ENCODE measurements around the gene ZCCHC14.
A peak's percentile ranks its signal among the peaks of the same experiment; 100 is the strongest.
"Not testable (repeated sequence)": the region's sequence is repeated elsewhere in the genome, so short reads cannot be mapped to it uniquely, and the experiment has no call there.

Gene ZCCHC14

DNA sequence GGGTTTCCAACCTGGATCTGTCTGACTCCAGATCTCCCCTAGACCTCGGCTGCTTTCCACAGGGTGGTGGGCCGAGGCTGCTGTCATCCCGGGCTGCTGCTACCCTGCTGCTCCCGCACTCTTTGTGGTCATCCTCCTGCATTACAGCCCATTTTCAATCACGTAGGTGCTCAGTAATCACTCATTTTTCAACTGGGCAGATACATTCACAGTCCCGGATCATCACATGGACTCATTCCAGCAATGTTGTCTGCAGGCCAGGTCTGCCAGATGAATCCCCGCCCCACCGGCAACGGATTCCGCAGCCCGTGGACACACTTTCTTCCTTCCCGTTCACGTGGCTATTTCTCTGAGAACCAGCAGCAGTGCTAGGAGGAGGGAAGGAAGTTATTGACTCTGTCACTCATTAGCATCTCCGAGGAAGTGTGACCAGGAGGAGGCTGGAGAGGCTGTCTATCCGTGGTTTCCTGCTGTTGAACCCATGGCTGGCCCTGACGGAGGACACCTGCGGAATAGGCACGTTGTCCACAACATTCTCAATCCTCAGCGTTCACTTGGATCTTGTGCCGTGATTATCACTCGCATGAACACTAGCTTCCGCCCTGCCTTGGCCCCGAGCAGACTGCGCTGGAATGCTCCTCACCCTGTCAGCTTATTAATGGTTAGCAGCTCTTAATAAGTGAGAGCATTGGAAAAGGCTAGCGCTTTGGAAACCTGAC, 14.7 kb upstream of the ZCCHC14 start:
- H3K9me3 Mint-ChIP-seq: peaks cover 2% of the 10 kb centered on the region
- no peak overlapping the region for H3K27ac Mint-ChIP-seq
- peaks cover 55% of the 10 kb centered on the region for H3K27me3 Mint-ChIP-seq
- no peaks in the 10 kb centered on the region for H3K4me1 Mint-ChIP-seq
- H3K36me3 Mint-ChIP-seq: no peaks in the 10 kb centered on the region
- no peak overlapping the region for H3K4me3 Mint-ChIP-seq
- ATAC-seq: no peak

DNA sequence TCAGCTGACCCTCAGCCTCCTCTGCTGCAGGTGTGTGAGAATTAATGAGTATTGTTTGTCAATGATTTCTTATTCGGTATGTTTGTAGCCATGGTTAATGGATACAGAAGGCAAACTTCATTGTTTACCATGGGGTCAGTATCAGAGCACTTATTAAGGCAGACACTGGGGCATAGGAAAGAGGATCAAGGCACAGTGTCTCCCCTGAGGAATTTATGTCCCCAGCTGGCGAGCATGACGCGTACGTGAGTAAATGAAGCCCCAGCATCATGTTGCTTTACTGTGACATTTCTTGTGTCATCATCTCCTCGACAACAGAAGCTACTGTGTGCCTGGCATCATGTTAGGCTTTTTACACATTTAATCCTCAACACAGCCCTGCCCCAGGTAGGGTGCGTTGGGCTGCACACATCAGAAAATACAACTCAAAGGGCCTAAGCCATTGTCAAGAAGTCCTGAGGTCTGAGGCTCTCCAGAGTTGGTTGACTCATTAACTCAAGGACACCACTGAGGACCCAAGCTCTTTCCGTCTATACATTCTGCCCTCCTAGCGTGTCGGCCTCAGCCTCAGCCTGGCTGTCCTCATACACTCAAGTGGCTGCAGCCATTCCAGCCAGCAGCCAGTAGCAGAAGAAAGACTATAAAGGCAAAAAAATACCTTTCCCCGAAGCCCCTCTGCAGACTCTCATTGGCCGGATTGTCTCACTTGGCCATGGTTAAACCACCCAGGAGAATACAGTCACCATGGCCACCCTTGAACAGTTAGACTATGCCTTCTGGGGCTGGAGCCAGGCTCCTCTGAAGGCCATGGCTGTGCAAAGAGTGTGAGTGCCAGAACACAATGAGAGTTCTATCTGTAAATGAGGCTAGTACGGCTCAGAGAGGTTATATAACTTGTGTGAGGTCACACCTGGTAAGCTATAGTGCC, 13.9 kb upstream of the ZCCHC14 start:
- Mint-ChIP-seq H3K4me3 (no peak overlapping the region), H3K9me3 (peaks cover 2% of the 10 kb centered on the region), H3K27ac (no peak overlapping the region), H3K27me3 (peaks cover 49% of the 10 kb centered on the region), H3K36me3 (no peaks in the 10 kb centered on the region), H3K4me1 (no peaks in the 10 kb centered on the region)
- ATAC-seq: no peak

DNA sequence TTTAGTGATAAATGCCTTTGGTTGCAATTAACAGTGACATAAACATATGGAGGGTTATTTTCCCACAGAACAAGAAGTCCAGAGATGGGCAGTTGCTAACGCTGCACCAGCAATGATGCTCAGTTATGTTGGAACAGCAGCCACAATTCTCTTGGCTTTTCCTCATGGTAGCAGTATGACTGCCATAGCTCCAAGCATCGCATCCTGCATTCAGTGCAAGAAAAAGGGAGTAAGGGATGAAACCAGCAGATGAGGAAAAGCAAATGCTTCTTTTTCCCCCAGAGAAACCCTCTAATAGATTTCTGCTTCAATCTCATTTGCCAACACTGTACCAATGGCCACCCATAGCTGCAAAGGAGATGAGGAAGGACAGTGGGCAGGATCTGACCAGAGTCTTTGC, 13.0 kb upstream of the ZCCHC14 start:
- peaks cover 2% of the 10 kb centered on the region for H3K9me3 Mint-ChIP-seq
- ATAC-seq: no peak
- peaks cover 40% of the 10 kb centered on the region for H3K27me3 Mint-ChIP-seq
- no peak overlapping the region for H3K27ac Mint-ChIP-seq
- H3K36me3 Mint-ChIP-seq: no peaks in the 10 kb centered on the region
- H3K4me3 Mint-ChIP-seq: no peak overlapping the region
- no peaks in the 10 kb centered on the region for H3K4me1 Mint-ChIP-seq

DNA sequence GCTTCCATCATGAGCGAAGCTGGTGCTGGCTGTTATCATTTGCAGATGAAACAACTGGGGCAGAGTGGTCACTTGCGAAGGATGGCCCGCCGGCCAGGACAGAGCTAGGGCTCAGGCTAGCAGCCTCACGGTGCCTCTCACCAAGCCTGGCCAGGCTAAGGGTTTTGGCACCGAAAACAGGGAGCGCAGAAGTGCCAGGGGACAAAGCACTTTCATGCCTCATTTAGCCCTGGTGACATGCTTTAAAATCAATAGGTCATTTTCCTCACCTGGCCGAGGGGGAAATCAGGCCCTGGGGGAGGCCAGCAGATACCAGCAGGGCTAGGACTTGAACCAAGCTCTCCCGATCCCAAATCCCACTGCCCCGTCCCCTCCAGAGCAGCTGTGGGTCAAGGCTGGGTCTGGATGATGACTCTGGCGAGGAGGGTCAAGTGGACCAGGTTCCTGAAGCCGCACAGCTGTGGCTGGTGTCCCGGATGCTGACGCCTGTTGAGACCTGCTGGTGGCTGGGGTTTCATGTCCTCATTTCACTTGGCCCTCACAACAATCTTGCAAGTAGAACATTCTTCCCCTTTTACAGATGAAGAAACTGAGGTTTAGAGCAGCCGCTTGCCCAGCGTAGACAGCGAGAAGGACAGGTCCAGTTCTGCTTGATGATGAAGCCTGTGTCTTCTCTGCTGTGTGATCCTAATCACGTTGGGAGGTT, 10.6 kb upstream of the ZCCHC14 start:
- peaks cover 32% of the 10 kb centered on the region for H3K27me3 Mint-ChIP-seq
- not testable (repeated sequence) for H3K4me3 Mint-ChIP-seq, H3K36me3 Mint-ChIP-seq, H3K27ac Mint-ChIP-seq, H3K4me1 Mint-ChIP-seq, ATAC-seq, H3K9me3 Mint-ChIP-seq

DNA sequence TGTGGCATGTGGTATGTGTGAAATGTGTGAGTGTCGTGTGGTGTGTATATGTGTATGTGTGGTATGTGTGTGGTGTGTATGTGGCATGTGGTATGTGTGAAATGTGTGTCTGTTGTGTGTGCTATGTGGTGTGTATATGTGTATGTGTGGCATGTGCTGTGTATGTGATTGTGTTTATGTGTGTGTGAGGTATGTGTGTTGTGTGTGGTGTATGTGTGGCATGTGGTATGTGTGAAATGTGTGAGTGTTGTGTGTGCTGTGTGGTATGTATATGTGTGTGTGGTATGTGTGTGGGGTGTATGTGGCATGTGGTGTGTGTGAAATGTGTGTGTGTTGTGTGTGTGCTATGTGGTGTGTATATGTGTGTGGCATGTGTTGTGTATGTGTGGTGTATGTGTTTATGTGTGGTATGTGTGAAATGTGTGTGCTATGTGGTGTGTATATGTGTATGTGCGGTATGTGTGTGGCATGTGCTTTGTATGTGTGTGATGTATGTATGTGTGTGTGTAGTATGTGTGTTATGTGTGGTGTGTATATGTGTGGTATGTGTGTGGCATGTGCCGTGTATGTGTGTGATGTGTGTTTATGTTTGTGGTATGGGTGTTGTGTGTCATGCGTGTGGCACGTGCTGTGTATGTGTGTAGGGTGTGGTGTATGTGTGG, 9.6 kb upstream of the ZCCHC14 start:
- Mint-ChIP-seq H3K9me3 (no peaks in the 10 kb centered on the region), H3K27ac (no peak overlapping the region), H3K4me3 (no peak overlapping the region), H3K4me1 (no peaks in the 10 kb centered on the region), H3K36me3 (no peaks in the 10 kb centered on the region), H3K27me3 (peaks cover 25% of the 10 kb centered on the region)
- ATAC-seq: no peak

DNA sequence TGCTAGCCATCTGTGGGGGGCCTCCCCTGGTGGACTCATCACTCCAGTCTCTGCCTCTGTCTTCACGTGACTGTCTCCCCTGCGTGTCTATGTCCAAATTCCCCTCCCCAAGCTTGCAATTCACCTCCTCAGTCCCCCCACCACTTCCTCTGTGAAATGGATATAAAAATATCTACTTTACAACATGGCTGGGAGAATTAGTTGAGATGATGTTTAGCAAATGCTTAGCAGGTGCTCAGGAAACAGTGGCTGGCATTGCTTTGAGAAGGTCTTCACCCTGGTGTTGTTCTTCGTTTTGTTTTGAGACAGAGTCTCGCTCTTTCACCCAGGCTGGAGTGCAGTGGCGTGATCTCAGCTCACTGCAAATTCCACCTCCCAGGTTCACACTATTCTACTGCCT, 8.3 kb upstream of the ZCCHC14 start:
- H3K36me3 Mint-ChIP-seq: no peaks in the 10 kb centered on the region
- peaks cover 22% of the 10 kb centered on the region for H3K27me3 Mint-ChIP-seq
- peaks cover 12% of the 10 kb centered on the region for H3K4me1 Mint-ChIP-seq
- H3K9me3 Mint-ChIP-seq: no peaks in the 10 kb centered on the region
- H3K27ac Mint-ChIP-seq: no peak overlapping the region
- ATAC-seq: no peak
- H3K4me3 Mint-ChIP-seq: no peak overlapping the region

DNA sequence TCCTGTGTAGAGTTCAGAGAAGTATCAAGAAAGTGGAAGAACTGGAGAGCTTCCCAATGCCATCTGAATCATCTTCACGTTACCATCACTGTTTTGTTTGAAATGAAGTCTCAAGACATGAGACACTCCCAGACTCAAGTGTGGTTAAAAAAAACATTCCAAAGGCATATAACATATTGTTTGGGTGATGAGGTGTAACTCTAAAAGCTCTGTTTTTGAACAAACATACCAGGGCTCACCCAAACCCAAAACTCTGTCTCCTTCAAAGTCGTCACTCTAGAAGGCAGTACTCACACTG, 6.3 kb upstream of the ZCCHC14 start:
- Mint-ChIP-seq H3K27ac (no peak overlapping the region), H3K27me3 (peaks cover 38% of the 10 kb centered on the region), H3K4me1 (peaks cover 22% of the 10 kb centered on the region), H3K36me3 (no peaks in the 10 kb centered on the region), H3K4me3 (no peak overlapping the region), H3K9me3 (no peaks in the 10 kb centered on the region)
- no peak for ATAC-seq

DNA sequence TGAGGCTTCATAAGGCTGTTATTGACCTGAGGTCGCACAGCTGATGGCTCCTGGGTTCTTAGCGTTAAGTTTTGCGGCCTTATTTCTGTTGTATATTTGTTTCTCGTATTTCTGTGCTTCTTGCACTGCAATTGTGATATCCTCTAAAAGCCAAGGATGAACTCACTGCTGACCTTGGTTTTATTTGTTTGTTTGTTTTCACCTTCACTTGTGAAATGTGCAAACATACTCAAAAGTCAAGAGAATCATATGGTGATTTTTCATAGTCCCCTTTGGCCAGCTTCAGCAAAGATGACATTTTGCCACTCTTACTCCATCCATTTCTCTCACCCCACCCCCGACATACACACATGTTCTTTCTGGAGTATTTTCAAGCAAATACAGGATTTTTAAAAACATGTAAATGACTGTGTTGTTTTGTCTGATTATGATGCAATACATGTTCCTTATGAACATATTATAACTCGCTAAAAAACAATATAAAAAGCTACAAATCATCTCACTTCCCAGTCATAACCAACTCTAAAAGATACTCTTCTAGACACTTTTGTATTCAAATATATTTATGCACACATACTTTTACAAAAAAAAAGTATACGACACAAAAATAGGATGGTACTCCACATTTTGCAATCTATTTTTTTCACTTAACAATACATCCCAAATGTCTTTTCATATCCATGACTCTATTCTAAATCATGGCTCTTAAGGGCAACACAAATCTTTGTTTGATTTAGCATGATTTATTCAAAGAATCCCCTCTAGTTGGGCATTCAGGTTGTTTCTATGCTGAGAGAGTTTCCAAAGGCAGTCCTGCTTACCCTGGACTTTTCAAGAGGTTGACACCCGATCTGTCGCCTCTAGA, 5.7 kb upstream of the ZCCHC14 start:
- no peak overlapping the region for H3K4me3 Mint-ChIP-seq

DNA sequence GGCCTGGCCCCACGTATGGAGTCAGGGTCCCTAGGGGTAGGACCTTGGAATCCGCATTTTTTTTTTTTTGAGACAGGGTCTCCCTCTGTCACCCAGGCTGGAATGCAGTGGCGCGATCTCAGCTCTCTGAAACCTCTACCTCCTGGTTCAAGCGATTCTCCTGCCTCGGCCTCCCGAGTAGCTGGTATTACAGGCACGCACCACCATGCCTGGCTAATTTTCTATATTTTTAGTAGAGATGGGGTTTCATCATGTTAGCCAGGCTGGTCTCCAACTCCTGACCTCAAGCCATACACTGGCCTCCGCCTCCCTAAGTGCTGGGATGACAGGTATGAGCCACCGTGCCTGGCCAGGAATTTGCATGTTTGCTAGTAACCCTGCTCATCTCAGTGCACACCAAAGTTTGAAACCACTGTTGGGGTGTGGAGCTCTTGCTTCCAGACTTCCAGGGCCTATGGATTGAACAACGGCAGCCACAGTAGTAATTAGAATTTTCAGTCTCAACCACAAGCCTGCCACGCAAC, 5.0 kb upstream of the ZCCHC14 start:
- Mint-ChIP-seq H3K4me1 (peaks cover 34% of the 10 kb centered on the region), H3K27me3 (peaks cover 51% of the 10 kb centered on the region)
- H3K9me3 Mint-ChIP-seq, H3K27ac Mint-ChIP-seq, ATAC-seq, H3K36me3 Mint-ChIP-seq, H3K4me3 Mint-ChIP-seq: not testable (repeated sequence)

More for the DNA sequence above, 5.7 kb upstream of the ZCCHC14 start:
- Mint-ChIP-seq H3K27ac (no peak overlapping the region), H3K36me3 (no peaks in the 10 kb centered on the region), H3K9me3 (no peaks in the 10 kb centered on the region), H3K27me3 (peaks cover 44% of the 10 kb centered on the region), H3K4me1 (peaks cover 27% of the 10 kb centered on the region)
- ATAC-seq: no peak

DNA sequence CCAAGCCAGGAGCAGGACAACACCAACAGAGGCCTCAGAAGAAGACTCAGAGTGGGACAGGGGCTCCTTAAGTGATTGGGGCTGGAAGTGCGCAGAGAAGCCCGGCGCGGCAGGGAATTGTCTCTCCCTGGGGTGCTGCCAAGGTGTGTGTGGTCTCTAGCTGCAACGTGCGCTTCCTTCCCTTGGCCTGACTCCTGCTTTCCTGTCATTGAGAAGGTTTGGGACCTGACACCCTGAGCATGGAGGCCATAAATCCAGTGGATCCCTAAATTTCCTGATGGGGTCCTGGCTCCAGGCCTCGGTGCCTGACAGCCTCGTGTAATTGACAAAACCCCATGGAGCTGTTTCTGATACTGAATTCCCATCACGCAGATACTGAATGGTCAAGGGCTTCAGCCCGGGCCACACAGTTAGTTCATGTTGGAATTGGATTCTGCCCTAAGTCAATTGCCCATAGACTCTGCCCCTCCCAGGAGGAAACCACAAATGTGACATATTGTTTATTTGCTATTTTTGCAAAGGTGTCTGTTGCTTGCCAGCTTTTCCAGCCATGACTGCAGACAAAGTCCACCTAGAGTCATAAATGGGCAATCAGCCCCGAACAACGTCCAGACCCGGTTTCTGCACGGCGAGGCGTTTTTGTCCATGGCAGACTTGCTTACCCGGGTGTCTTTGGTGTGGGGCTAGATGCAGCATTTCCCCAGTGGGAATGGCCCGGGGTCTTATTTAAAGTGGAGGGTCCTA, 4.4 kb upstream of the ZCCHC14 start:
- not testable (repeated sequence) for H3K27ac Mint-ChIP-seq, H3K36me3 Mint-ChIP-seq, H3K9me3 Mint-ChIP-seq, H3K4me3 Mint-ChIP-seq, ATAC-seq
- Mint-ChIP-seq H3K4me1 (peaks cover 34% of the 10 kb centered on the region), H3K27me3 (peaks cover 51% of the 10 kb centered on the region)

DNA sequence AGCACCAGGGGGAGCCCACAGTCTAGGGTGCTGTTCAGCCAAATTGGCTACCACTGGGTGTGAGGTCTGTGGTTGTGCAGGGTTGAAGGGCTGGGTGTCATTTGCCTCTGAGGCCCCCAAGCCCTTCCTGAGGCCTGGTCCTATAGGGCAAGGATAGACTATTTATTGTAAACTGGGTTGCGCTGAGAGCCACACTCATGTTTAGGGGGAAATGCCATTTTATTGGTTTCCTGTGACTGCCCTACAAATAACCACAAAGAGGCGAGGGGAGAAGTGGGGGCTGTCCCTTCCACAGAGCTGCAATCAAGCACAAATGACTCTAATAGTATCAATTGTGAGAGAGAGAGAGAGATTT, 3.6 kb upstream of the ZCCHC14 start:
- Mint-ChIP-seq H3K9me3 (no peaks in the 10 kb centered on the region), H3K4me1 (peaks cover 34% of the 10 kb centered on the region), H3K27ac (no peak overlapping the region), H3K4me3 (no peak overlapping the region), H3K27me3 (peaks cover 55% of the 10 kb centered on the region), H3K36me3 (no peaks in the 10 kb centered on the region)
- peak; percentile 80 for ATAC-seq

DNA sequence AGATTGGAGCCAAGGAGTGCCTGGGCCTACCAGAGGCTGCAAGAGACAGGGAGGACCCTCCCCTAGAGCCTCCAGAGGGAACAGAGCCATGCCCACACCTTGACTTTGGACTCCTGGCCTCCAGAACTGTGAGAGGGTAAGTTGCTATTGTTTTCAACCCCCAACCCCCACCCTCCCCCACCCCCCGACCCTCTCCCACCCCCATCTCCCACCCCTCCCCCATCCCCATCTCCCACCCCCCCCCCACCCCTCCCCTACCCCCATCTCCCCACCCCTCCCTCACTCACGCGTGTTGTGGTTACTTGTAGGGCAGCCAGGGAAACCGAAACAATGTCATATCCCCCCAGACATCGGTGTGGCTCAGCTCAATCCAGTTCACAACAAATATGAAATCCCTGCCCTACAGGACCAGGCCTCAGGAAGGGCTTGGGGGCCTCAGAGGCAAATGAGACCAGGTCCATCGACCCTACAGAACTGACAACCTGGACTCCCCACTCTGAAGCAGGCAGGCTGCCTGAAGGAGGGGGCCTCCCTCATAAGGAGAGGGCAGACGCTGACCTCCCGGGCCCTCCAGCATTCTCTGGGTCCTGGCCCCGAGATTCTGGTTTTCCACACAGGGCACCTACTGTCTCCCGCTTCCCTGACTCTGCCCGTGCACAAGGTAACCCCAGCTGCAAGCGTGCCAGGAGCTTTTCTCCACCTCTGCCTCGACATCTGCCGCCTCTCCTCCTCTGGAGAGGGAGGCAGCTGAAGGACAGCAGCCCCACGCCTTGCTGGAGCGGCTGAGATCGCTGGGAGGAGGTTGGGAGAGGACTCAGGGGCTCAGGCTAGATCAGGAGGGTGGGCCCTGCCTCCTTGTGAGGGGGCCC, 3.0 kb upstream of the ZCCHC14 start:
- H3K27ac Mint-ChIP-seq: no peak overlapping the region
- no peaks in the 10 kb centered on the region for H3K9me3 Mint-ChIP-seq
- H3K4me1 Mint-ChIP-seq: peaks cover 40% of the 10 kb centered on the region
- peak overlapping the region; percentile 40 for H3K4me3 Mint-ChIP-seq
- no peaks in the 10 kb centered on the region for H3K36me3 Mint-ChIP-seq
- H3K27me3 Mint-ChIP-seq: peaks cover 61% of the 10 kb centered on the region
- ATAC-seq: no peak

DNA sequence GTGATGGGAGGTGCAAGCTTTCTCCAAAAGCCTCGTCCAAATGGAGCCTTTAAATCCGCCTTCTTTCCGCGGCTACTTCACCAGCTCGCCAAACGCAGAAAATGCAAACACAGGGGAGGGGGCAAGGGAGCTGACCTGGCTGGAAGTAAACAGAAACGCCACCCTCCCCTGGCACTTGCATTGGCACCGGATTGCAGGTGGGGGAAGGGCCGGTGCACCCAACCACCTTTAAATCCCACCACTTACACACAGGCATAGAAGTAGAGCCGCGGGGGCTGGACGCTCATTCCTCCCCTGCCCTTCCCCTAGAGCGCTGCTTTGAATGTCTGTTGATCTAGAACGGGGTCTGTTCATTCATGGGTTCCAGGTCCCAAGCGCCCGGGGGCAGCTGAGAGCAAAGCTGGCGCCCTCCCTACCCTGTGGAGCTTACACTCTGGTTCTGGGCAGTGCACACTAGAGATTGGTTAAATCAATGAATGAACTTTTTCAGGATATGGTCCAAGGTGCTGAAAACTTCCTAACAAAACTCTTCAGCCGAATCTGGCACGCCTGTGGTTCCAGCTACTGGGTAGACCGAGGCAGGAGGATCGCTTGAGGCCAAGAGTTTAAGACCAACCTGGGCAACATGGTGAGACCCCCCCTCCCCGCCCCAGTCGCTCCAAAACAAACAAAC, 920 bp upstream of the ZCCHC14 start:
- Mint-ChIP-seq H3K36me3 (no peaks in the 10 kb centered on the region), H3K27me3 (peaks cover 73% of the 10 kb centered on the region), H3K9me3 (no peaks in the 10 kb centered on the region), H3K4me3 (peak overlapping the region; percentile 66), H3K27ac (no peak overlapping the region), H3K4me1 (peaks cover 52% of the 10 kb centered on the region)
- no peak for ATAC-seq

Data from stimulated activated memory B cell treated with anti-CD40 and anti-IgM and Interleukin-4, amounts not matched to agents 10 μg/mL and 1 μg/mL and 100 μg/mL, for 72 hours (primary cell).